BLaER1 (cell line): ENCODE measurements around the gene ANXA5.

Experiments
- H3K27ac ChIP-seq: shearing (Covaris generic); formaldehyde crosslinking; 2 replicates; pipeline ENCODE4 v1.8.1; 2022
- H3K27me3 ChIP-seq: shearing (Covaris generic); formaldehyde crosslinking; 2 replicates; pipeline ENCODE4 v1.8.1; 2022
- H3K36me3 ChIP-seq: shearing (Covaris generic); formaldehyde crosslinking; 2 replicates; pipeline ENCODE4 v1.8.1; 2022
- H3K4me1 ChIP-seq: shearing (Covaris generic); formaldehyde crosslinking; 2 replicates; pipeline ENCODE4 v1.8.1; 2022
- H3K4me2 ChIP-seq: shearing (Covaris generic); formaldehyde crosslinking; 2 replicates; pipeline ENCODE4 v1.8.1; 2022
- H3K4me3 ChIP-seq: shearing (Covaris generic); formaldehyde crosslinking; 2 replicates; pipeline ENCODE4 v1.8.1; 2022
- H3K9ac ChIP-seq: shearing (Covaris generic); formaldehyde crosslinking; 2 replicates; pipeline ENCODE4 v1.8.1; 2022
- H3K9me3 ChIP-seq: shearing (Covaris generic); formaldehyde crosslinking; 2 replicates; pipeline ENCODE4 v1.8.1; 2022
- H4K20me1 ChIP-seq: shearing (Covaris generic); formaldehyde crosslinking; 2 replicates; pipeline ENCODE4 v1.8.1; 2022
- Cebpa-rat ChIP-seq: shearing (Covaris generic); IDR thresholded peaks from 2 replicates; pipeline ENCODE4 v1.8.1; 2022

Gene ANXA5

GRCh38 chr4:121712001-121712651 is 15.3 kb upstream of the ANXA5 start:
- H3K4me2 ChIP-seq: no peak overlapping the region
- H3K36me3 ChIP-seq: no peaks in the 10 kb centered on the region
- no peak overlapping the region for H3K4me3 ChIP-seq
- no peaks in the 10 kb centered on the region for H3K4me1 ChIP-seq
- no peak overlapping the region for H3K27ac ChIP-seq
- H3K27me3 ChIP-seq: no peaks in the 10 kb centered on the region
- no peaks in the 10 kb centered on the region for H4K20me1 ChIP-seq
- TF ChIP-seq Cebpa-rat: no peak
- H3K9ac ChIP-seq: no peak overlapping the region
- H3K9me3 ChIP-seq: no peaks in the 10 kb centered on the region

GRCh38 chr4:121711263-121712000 is 14.7 kb upstream of the ANXA5 start:
- Histone ChIP-seq H3K9me3 (no peaks in the 10 kb centered on the region), H3K9ac (no peak overlapping the region), H3K27me3 (no peaks in the 10 kb centered on the region), H3K4me2 (no peak overlapping the region), H3K36me3 (no peaks in the 10 kb centered on the region), H4K20me1 (no peaks in the 10 kb centered on the region), H3K4me3 (no peak overlapping the region), H3K4me1 (no peaks in the 10 kb centered on the region), H3K27ac (no peak overlapping the region)
- TF ChIP-seq Cebpa-rat: no peak

GRCh38 chr4:121709766-121710405 is 13.1 kb upstream of the ANXA5 start:
- H3K27ac ChIP-seq: no peak overlapping the region
- TF ChIP-seq Cebpa-rat: no peak
- no peaks in the 10 kb centered on the region for H3K36me3 ChIP-seq
- no peak overlapping the region for H3K4me3 ChIP-seq
- H3K4me1 ChIP-seq: no peaks in the 10 kb centered on the region
- H3K27me3 ChIP-seq: no peaks in the 10 kb centered on the region
- no peaks in the 10 kb centered on the region for H3K9me3 ChIP-seq
- no peak overlapping the region for H3K9ac ChIP-seq
- H3K4me2 ChIP-seq: no peak overlapping the region
- no peaks in the 10 kb centered on the region for H4K20me1 ChIP-seq

GRCh38 chr4:121707344-121707743 is 10.6 kb upstream of the ANXA5 start:
- Histone ChIP-seq H3K27ac (no peak overlapping the region), H3K27me3 (no peaks in the 10 kb centered on the region), H3K4me2 (no peak overlapping the region), H3K4me1 (no peaks in the 10 kb centered on the region), H3K9me3 (no peaks in the 10 kb centered on the region), H3K36me3 (no peaks in the 10 kb centered on the region), H4K20me1 (no peaks in the 10 kb centered on the region), H3K9ac (no peak overlapping the region), H3K4me3 (no peak overlapping the region)
- no peak for TF ChIP-seq Cebpa-rat

- no peak overlapping the region for H3K4me2 ChIP-seq
- no peak overlapping the region for H3K27ac ChIP-seq
- no peaks in the 10 kb centered on the region for H3K4me1 ChIP-seq
- H4K20me1 ChIP-seq: no peaks in the 10 kb centered on the region
- no peak overlapping the region for H3K9ac ChIP-seq
- no peaks in the 10 kb centered on the region for H3K9me3 ChIP-seq
- H3K4me3 ChIP-seq: no peak overlapping the region
- H3K27me3 ChIP-seq: no peaks in the 10 kb centered on the region
- TF ChIP-seq Cebpa-rat: no peak
- no peaks in the 10 kb centered on the region for H3K36me3 ChIP-seq
Measured at GRCh38 chr4:121706595-121707021, 9.8 kb upstream of the ANXA5 start.

- Histone ChIP-seq H3K27me3 (no peaks in the 10 kb centered on the region), H3K9ac (no peak overlapping the region), H3K4me2 (no peak overlapping the region), H3K9me3 (no peaks in the 10 kb centered on the region), H3K4me1 (no peaks in the 10 kb centered on the region), H3K36me3 (no peaks in the 10 kb centered on the region), H3K4me3 (no peak overlapping the region), H4K20me1 (no peaks in the 10 kb centered on the region), H3K27ac (no peak overlapping the region)
- no peak for TF ChIP-seq Cebpa-rat
Measured at GRCh38 chr4:121705521-121705920, 8.7 kb upstream of the ANXA5 start.

GRCh38 chr4:121702136-121702535 is 5.4 kb upstream of the ANXA5 start:
- Histone ChIP-seq H3K27ac (no peak overlapping the region), H3K9ac (no peak overlapping the region), H3K27me3 (no peaks in the 10 kb centered on the region), H3K4me2 (no peak overlapping the region), H4K20me1 (no peaks in the 10 kb centered on the region), H3K36me3 (no peaks in the 10 kb centered on the region), H3K9me3 (no peaks in the 10 kb centered on the region), H3K4me3 (no peak overlapping the region), H3K4me1 (peaks cover 7% of the 10 kb centered on the region; the same call in 1 of the 2 replicates)
- no peak for TF ChIP-seq Cebpa-rat

- Histone ChIP-seq H3K4me3 (no peak overlapping the region), H3K4me1 (peaks cover 7% of the 10 kb centered on the region; the same call in 1 of the 2 replicates), H3K9ac (no peak overlapping the region), H3K9me3 (no peaks in the 10 kb centered on the region), H4K20me1 (no peaks in the 10 kb centered on the region), H3K27me3 (no peaks in the 10 kb centered on the region), H3K4me2 (no peak overlapping the region), H3K36me3 (no peaks in the 10 kb centered on the region), H3K27ac (no peak overlapping the region)
- no peak for TF ChIP-seq Cebpa-rat
Measured at GRCh38 chr4:121701263-121701662, 4.5 kb upstream of the ANXA5 start.

GRCh38 chr4:121698236-121698671 is 1.5 kb upstream of the ANXA5 start:
- Histone ChIP-seq H3K9ac (no peak overlapping the region), H3K4me1 (peaks cover 18% of the 10 kb centered on the region), H3K36me3 (0 out of 2 replicates have a peak, but pooled peaks cover 4% of the 10 kb centered on the region), H3K9me3 (no peaks in the 10 kb centered on the region), H3K4me3 (no peak overlapping the region), H3K27me3 (no peaks in the 10 kb centered on the region), H3K27ac (no peak overlapping the region), H3K4me2 (peak overlapping the region; percentile 88; the same call in 1 of the 2 replicates), H4K20me1 (peaks cover 5% of the 10 kb centered on the region; the same call in 1 of the 2 replicates)
- TF ChIP-seq Cebpa-rat: no peak

GRCh38 chr4:121697564-121697963 is 784 bp upstream of the ANXA5 start:
- Histone ChIP-seq H3K36me3 (peaks cover 9% of the 10 kb centered on the region; the same call in 1 of the 2 replicates), H3K27ac (peak overlapping the region; percentile 89), H3K27me3 (no peaks in the 10 kb centered on the region), H3K9ac (peak overlapping the region; percentile 90), H4K20me1 (peaks cover 7% of the 10 kb centered on the region; the same call in 1 of the 2 replicates), H3K4me1 (peaks cover 18% of the 10 kb centered on the region), H3K4me2 (peak overlapping the region; percentile 88), H3K9me3 (no peaks in the 10 kb centered on the region), H3K4me3 (peak overlapping the region; percentile 93)
- TF ChIP-seq Cebpa-rat: no peak
